Posterior vena cava (tissue), 2 donors: Measurements from ENCODE around the gene CACNA1S. TPM values are rescaled to one million over a fixed set of nuclear protein-coding genes. Genes with fewer than 3 reads are reported as not detected.

Source experiments
- DNase-seq: peaks from one replicate; pipeline ENCODE4 v3.0.0-alpha.2; 2020; ENCODE audit warnings: low spot score
- intact Hi-C, 2 donors: fragments of 100-400 bp; cut with DNase I; formaldehyde crosslinking; loops; one replicate each; pipeline versions ENCODE4 v1.14.1 to v1.14.2; 2022 to 2023
- long read RNA-seq, 2 donors: library from polyadenylated mRNA; unstranded; transcript quantifications; one replicate each; pipeline ENCODE4 v2.0.0, GENCODE V29; 2020 to 2021
- total RNA-seq, 2 donors: library from RNA; stranded (reverse); fragmentation: NEBNext Ultra II Directional; extraction: Animal tissue kit (Norgen Biotek cat#: 25700); gene quantifications; one replicate each; pipeline ENCODE4 v1.2.1, GENCODE V29; 2021
- donor health status: DM: yes; HTN: yes; CAD: no.
- donor health status: DM: yes; HTN: yes; CAD: no.

The CACNA1S gene
- total RNA-seq: under 1 TPM; 0.05 to 0.14 TPM
- long read RNA-seq, donor 1: 0 reads
- long read RNA-seq, donor 2: 0 reads

DNA sequence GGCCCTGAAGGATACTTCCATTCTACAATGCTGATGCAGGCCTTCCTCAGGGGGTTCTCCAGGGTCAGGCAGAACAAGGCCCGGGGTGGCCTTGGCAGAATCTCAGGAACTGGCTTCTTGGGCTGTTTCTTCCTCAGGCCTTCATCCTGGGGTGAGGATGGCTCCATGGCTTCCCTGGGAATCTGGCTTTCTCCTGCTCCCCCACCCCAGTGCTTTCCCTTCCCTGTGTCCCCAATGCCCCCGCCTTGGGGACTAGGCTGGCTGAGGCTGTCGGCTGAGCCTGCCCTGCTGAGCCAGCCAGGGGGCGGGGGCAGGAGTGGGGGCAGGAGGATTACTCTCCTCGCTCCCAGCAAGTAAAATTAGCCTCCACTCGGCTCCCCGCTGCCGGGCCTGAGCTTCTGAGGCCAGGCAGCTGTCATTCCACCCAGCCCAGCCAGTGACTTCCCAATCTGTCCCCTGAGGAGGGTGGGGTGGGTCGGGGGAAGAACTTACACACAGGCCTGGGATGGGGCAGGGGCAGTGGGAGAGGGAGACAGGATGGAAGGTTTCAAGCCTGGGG is at the start of gene CACNA1S:
Gene CACNA1S (minus strand): TSS at position 254 of the 559 bp plus-strand sequence. CDS start 87 bp downstream, at position 167.
- intact Hi-C loops: loop anchor here (5.0 kb wide), 2 partner anchors 135 to 140 kb away; no protein-coding TSS in a partner anchor
- DNase-seq: no peak

DNA sequence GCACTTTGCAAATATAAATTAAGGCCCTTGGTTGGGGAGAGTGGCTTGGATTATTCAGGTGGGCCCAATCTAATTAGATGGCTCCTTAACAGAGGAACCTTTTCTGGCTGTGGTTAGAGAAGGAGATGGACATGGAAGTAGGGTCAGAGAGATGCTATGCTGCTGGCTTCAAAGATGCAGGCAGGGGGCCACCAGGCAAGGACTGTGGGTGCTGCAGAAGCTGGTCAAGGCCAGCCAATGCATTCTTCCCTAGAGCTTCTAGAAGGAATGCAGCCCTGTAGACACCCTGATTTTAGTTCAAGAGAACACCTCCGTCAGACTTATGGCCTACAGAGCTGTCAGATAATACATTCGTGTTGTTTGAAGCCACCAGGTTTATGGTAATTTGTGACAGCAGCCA is 45.7 kb upstream of the CACNA1S start:
- no peak for DNase-seq
- intact Hi-C loops: no loop called here

DNA sequence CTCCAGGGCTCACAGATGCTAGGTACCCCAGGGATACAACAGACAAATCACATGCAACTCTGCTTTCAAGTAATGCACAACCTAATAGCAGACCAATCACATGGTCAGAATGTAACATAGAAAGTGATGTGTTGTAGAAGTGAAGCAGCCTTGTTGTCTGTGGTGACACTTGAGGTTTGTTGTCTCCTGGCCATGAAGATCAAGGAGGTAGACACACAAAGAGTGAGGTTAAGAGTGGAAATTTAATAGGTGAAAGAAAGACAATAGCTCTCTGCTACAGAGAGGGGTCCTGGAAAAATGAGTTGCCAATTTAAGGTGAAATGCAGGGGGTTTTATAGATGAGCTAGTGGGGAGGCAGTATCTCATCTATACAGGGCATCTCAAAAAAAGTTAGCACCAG is 44.6 kb upstream of the CACNA1S start:
- intact Hi-C loops: no loop called here
- DNase-seq: no peak

DNA sequence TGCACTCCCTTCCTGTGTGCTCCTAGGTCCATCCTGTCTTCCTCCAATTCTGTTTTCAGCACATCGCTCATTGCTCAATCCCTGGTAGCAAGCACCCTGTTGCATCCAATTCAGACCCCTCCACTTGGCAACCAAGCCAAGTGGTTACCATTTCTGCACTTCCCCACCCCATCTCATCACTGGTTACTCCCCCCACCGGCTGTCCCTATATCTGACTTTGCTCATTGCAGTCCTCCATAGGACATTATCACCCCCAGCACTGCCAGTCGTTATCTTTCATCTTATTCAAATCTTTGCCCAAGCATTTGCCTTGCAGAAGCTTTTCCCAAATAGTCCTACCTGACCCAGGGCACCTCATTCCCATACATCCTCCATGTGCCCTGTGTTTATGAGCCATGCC is 44.1 kb upstream of the CACNA1S start:
- no peak for DNase-seq

DNA sequence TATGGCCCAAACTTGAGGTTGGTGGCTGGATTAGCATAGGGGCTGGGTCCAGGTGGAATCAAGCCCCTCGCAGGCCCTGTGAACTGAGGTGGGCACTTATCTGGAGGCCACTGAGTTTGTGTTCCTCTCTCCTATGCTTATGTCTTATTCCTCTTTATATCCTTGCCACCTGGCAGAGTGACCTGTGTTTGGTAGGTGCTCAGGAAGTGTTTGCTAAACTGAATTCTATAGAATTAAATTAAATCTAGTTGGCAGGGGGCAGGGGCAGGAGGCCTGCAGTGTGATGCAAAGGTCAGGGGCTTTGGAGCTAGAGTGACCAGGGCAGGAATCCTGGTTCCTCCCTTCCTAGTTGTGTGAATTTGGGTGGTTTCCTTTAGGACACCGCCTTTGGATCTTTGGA is 43.1 kb upstream of the CACNA1S start:
- DNase-seq: no peak
- intact Hi-C loops: no loop called here

More for the DNA sequence above, 44.1 kb upstream of the CACNA1S start:
- intact Hi-C loops: no loop called here

DNA sequence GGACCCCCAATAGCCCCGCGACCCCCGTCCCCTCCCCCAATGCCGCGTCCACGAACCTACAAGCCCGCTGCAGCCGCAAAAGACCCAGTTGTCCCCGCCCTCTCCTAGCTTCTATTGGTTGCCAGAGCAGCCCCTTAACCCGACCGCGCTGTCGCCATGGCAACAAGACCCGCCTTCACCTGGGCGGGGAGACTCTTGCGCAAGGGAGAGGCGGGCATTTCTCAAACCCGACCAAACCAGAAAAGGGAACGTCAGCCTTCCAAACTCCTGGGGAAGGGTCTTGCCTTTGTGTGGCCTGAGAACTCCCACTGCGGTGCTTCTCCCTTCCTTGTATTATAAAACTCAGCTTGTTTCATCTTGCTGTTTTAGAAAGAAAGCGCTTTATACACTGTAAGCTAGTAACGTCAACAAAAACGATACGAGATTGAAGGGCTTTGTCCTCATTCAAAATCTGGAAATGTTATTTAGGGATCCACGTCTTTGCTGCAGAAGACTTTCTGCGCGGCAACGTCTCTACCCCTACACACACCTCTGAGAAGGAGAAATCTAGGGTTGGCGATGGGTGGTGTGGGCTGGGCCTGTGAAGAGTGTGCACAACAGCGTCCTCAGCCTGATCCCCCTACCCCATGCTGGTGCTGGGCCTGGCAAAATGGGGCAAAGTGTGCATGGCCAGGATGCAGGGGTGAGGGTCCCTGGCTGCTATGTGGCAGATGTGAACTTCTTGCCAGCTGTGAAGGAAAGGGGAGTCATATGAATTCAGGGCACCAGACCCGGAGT is 42.4 kb upstream of the CACNA1S start, which contains the start of gene TMEM9:
Gene TMEM9 (minus strand): TSS at position 86 of the 777 bp plus-strand sequence. CDS start 551 bp downstream, outside the sequence.
- intact Hi-C loops: no loop called here
- peak; percentile 99 for DNase-seq

DNA sequence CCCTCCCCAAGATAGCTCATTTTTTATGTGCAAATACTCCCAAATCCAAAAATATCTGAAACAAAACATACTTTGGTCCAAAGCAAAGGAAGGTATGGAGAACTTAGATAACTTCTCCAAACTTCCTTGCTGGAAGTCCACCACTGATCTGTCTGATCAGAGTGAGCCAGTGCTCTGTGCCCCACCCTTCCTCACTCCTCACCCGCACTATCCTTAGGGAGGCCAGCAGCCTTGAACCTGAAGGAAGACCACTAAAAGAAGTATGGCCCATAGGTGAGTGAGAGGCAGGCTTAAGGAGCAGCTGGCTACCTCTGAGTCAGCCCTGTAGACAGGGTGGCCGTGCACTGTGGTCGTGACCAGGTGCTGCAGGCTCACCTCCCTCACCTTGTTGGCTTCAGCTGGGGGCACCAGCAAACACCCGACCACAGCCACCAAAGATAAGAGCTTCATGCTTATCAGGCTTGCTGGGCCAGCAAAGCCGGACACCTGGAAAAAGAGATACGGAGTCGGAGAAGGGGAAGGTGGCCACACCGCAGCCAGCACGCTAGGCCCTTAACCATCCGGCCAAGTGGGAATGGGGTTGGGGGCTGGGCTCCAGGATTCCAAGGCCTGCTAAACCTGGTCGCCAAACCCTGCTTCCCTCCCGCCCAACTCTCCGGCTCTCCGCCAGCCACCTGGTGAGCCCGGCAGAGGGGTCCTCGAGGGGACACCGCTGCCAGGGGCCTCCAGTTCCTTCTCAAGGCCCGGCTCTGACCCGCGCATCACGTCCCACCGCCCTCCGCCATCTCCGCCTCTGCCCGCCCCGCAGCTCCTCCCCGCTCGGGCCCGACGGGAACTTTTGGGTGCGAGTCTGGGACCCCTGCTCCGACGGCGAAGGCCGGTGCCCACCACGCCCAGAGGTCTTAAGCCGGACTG is 41.5 kb upstream of the CACNA1S start:
- DNase-seq: no peak
- intact Hi-C loops: no loop called here

DNA sequence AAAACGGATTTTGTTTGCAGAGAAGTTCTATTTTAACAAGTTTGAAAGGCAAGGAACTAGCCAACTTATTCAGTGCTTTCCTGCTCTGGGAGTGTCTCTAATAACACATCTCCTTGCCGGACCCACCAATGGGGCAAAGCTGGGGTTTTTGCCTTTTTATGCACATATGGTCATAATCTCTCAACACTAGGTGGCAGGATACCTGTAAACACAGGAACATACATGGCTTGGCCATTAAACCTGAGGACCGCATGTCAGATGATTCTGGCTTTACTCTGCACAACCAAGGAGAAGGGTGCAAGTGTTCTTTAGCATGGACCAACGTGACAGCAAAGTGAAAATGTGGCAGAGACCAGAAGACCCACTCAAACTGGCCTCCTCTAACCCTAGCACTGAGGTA is 37.2 kb upstream of the CACNA1S start:
- DNase-seq: no peak
- intact Hi-C loops: no loop called here

DNA sequence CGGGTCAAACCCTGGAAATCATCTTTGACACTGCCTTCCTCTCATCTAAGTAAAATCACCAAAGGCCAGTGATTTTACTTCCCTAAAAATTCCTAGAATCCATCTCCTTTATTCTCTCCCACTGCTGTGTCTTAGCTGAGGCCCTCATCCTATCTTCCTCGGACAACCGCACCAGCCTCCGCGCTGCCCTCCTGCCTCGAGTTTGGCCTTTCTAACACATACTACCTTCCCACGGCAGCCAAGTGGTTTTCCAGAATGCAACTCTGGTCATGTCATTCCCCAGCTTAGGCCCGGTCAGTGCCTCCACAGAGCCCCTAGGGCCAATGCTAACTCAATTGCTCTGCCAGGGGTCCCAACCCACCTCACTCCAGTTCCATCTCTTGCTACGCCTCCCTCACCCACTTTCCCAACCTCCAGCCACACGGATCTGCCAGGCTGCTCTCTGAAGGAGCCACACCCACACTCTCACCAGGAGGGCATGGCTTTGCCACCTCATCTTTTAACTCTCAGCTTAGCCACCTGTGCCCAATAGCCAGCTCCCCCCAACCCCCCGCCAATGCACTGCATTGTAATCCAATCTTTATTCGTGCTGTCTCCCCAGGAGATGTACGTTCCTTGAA is 35.3 kb upstream of the CACNA1S start:
- intact Hi-C loops: no loop called here
- no peak for DNase-seq

DNA sequence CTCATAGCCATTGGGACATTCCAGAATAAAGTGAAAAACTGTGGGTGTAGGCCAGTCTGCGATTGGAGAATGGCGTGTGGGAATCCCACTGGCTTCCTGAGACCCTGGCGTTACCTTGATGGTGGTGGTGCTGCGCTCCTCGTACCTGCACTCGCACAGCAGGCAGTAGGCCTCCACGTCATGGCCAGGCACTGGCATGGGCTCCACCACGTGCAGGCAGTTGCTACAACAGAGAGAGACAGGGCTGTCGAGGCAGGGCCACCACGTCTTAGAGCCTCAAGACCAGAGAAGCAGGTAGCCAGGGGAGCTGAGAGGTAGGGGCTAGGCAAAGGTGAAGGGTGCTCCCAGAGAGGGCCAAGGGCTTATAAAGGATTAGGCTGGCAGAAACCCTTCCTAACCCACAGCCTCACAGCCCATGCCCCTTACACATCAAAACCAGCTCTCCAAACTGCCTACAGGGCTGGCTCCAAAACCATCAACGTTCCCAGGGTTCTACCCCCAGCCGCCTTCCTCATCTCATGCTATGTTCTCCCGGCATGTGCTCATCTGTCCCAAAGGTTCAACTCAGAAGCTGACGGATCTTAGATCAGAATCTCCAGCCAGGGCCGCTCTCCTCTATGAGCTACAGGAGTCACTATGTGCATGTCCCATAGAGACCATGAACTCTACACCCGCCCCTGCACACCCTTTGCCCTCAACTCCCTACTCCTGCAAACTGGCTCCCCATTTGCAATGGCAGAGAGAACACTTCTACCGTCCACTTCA is 34.6 kb upstream of the CACNA1S start:
- intact Hi-C loops: no loop called here
- DNase-seq: peak; percentile 62

DNA sequence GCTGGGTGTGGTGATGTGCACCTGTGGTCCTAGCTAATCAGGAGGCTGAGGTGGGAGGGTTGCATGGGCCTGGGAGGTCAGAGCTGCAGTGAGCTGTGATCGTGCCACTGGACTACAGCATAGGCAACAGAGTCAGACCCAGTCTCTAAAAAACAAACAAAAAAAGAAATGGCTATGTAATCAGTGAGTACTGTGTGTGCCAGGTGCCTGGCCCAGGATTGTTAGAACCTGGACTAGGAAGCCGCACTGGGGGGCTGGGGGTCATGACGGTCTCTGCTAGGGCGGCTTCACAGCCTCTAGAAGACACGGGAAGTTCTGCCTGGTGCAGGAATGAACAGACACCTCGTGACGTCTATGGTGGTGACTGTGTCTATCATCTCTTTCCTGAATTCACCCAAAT is 33.6 kb upstream of the CACNA1S start:
- intact Hi-C loops: no loop called here
- peak; percentile 29 for DNase-seq

DNA sequence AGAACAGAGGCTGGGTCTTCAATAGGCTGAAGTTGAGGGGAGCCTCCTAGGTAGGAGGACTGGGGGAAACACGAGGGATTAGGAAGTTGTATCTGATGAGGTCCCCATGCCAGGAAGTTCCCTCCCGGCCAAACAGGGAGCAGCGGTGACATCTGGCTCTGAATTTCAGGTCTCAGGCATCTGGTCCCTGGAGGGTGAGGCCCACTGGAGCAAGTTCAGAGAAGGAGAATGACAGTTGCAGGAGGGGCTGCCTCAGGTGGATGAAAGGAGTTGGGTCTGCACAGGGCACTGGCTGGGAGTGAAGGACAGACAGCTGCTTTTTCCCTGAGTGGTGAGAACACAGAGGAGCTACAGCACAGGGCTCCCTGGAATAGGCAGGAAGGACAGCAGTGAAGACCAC is 32.9 kb upstream of the CACNA1S start:
- DNase-seq: peak; percentile 69
- intact Hi-C loops: no loop called here

DNA sequence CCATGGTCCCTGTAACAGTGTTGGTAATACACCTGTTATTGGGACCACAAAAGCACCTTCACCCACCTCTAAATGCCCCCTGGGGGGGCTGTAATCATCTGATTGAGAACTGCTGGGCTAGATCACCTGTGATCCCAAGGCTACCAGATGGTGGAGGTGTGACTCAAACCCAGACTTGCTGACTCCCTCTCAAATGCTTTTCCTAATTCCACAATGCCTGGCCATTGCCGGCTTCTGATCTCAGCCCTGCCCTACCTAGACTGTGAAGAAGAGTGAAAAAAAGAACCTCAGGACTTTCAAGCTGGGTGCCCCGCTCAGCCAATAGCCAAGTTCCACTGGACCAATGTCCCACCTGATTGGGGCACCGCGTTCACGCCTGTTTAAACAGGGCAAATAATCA is 32.5 kb upstream of the CACNA1S start:
- intact Hi-C loops: no loop called here
- peak; percentile 16 for DNase-seq

DNA sequence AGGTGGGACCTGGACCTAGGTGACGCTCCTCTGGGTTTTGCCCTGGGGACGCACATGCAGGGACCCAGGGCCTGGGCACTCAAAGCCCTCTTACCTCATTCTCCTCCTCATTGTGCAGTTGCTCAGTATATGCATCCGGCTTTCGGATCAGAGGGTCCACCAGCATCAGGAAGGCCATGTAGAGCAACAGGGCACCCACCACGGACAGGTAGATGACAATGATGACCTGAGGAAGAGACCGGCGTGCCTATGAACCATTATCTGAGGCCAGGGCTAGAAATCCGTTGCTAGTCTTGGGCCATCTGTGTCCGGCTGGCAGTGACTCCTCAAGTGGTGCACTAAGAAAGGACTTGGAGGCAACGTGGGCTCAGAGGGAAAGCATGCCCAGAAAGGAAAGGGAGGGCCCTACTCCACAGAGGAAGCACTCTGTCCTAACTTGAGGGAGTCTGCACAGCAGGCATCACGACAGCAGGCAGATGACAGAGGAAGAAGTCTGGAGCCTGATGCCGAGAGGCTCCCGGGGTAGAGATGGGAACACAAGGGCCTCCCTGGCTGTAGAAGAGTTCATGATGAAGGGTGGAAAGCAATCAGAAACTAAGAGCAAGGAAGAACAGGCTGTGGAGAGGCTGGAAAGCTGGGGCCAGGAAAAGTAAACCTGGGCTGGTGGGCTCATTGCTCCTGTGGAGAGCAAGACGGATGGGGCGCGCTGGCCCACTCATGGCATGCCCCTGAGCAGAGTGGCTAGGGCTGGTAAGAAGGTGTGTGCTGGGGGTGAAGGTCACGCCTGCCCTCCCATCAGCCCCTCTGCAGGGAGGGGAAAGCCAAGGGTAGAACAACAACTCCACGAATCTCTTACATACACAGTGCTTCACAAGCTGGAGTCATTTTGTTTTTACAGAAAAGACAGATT is 31.8 kb upstream of the CACNA1S start:
- DNase-seq: peak; percentile 64
- intact Hi-C loops: no loop called here

DNA sequence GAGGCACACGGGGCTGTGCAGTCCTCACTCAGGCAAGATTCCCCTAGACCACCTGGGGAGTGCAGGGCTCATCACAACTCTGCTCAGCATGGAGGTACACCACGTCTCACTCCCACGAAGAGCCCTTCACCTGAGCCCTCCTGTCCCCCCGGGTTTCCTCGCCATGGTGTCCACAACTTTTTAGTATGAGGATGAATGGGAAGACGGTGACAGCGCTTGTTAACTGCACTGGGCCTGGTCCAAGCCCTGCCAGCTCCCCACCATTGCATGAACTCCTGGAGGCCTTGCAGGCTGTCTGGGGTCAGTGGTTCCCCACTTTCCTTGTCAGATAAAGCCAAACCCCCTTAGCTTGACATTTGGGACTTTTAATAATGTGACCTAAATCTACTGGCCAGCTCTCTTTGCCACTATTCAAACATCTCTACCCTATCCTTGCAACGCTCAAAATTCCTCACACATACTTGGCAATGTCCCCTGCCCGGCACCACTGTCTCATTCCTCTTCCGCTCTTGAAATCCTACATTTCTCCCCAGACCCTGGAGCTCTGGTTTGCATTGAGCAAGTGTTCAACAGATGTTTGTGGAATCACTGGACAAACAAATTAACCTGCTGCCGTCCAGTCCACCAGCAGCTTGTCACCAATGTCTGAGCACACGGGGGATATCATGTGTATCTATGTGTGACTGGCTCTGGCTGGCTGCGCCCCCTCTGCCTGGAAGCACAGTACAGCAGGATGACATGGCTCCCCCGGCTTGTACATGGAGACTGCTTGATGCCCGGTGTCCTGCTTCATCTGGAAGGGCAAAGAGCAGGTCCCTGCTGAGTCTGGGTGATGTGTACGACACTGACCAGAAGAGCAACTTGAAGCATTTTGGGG is 30.9 kb upstream of the CACNA1S start:
- intact Hi-C loops: no loop called here
- DNase-seq: peak; percentile 70

DNA sequence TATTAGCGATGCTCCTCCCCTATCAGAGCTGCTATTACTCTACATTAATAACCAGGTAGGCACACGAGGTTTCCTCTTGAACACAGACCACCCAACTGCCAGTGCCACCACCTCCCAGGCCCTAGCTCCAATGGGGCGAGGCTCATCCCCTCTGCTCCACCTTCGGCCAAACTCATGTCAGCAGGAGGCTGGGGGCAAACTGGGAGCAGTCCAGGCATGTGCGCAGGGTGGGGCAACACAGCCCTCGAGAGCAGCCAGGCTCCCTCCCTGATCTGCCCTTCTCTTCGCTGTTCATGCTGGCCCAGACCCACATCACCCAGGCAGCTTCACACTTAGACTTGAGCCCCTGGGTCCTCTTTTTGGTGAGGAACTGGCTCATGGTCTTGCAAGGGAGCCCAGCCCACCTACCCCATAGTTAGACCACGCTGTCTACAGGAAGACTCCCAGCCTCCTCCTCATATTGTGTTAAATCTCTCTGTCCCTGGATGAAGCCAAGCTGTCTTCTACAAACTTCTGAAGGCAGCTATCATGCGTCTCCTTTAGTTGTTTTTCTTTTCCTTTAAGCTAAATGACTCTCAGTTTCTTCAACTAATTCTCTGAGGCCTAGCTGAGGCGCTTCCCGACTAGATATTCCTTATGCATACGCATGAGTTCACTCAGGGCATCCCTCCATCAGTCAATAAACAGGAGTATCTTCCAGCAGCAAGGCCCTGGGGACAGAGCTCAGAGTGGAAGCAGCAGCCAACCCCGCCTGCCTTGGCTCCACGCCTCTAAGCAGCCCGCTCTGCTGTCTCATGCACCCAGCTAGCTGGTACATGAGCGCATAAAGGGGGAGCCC is 30.0 kb upstream of the CACNA1S start:
- DNase-seq: peak; percentile 89
- intact Hi-C loops: no loop called here
